ENCODE data around the gene SFXN1.

DNA sequence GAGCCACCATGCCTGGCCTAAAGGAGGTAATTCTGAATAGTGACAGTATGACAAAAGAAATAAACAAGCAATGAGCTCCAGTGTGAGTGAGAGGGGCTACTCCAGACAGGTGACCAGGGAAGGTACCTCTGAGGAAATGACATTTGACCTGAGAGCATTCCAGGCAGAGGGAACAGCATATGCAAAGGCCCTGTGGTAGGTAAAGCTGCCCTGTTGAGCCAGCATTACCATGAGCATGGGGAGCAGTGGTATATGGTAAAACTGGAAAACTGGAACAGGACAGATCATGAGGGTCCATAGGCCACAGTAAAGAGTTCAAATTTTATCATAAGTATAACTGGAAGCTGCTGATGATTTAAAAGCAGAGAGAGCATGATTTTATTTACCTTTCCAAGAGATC lies 6.0 kb upstream of the SFXN1 start:
- TF ChIP-seq EZH2 (IDR thresholded peaks at IDR 0.05; ENCODE audit: insufficient read depth, poor library complexity, severe bottlenecking) (no peak), EZH2phosphoT487 (IDR thresholded peaks at IDR 0.05; ENCODE audit: insufficient read depth, low read depth) (no peak)
